SK-N-MC (cell line): ENCODE results near the gene NACC2.
"Not testable (repeated sequence)": the region's sequence is repeated elsewhere in the genome, so short reads cannot be mapped to it uniquely, and the experiment has no call there.

Source experiments
- DNase-seq: peaks from one replicate; pipeline ENCODE4 v3.0.0-alpha.2; 2011; ENCODE audit warnings: low read depth, low spot score
- H3K27ac ChIP-seq: fragments of 200-600 bp; sonication (generic); 2 replicates; pipeline ENCODE4 v1.5.1; 2016; ENCODE audit warnings: mixed run types
- H3K36me3 ChIP-seq: fragments of 200-600 bp; sonication (generic); 2 replicates; pipeline ENCODE4 v1.6.1; 2017; ENCODE audit warnings: antibody characterized with exemption, low read length, mixed read lengths; ENCODE audit not compliant: insufficient read depth
- H3K4me3 ChIP-seq: fragments of 200-600 bp; sonication (generic); 2 replicates; pipeline ENCODE4 v1.5.1; 2016
- H3K9ac ChIP-seq: fragments of 200-600 bp; sonication (generic); 2 replicates; pipeline ENCODE4 v1.8.0; 2017; ENCODE audit warnings: mixed run types, mixed read lengths; ENCODE audit not compliant: insufficient read length
- H3K9me3 ChIP-seq: fragments of 200-600 bp; sonication (generic); 2 replicates; pipeline ENCODE4 v1.6.1; 2017; ENCODE audit warnings: low read depth, mild to moderate bottlenecking, antibody characterized with exemption, low read length, moderate library complexity, mixed read lengths
- EZH2 ChIP-seq: fragments of 200-600 bp; sonication (generic); IDR thresholded peaks from one replicate; pipeline ENCODE4 v1.6.1; 2017; ENCODE audit warnings: antibody characterized with exemption
- FOXP2 ChIP-seq: optimal IDR thresholded peaks from 2 replicates; pipeline ENCODE3; 2011; ENCODE audit warnings: mild to moderate bottlenecking, moderate library complexity; ENCODE audit not compliant: insufficient read depth; ENCODE audit errors: extremely low read length, control extremely low read depth
- POLR2AphosphoS5 ChIP-seq: IDR thresholded peaks from 2 replicates; pipeline ENCODE4 v1.6.1; 2012; ENCODE audit warnings: mild to moderate bottlenecking, low read depth, low read length, borderline replicate concordance

Gene NACC2

DNA sequence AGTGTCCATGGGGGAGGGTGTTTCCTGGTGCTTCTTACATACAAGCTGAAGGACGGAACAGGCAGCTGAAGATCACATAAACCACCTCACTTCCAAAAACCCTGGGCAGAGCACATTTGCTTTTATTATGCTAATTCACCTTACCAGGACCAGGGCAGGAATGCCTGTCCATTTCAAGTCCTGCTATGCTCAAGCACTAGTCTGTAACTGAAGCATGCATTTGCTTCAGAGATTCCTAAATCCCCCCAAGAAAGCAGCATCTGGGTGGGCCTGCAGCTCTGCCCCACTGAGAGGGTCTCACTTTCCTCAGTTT lies 9.4 kb upstream of the NACC2 start:
- DNase-seq, result no peak
- TF ChIP-seq FOXP2 (no peak), POLR2AphosphoS5 (no peak), EZH2 (no peak)
- Histone ChIP-seq H3K27ac (no peak overlapping the region), H3K9me3 (no peaks in the 10 kb centered on the region), H3K36me3 (no peaks in the 10 kb centered on the region), H3K9ac (no peak overlapping the region), H3K4me3 (no peak overlapping the region)

DNA sequence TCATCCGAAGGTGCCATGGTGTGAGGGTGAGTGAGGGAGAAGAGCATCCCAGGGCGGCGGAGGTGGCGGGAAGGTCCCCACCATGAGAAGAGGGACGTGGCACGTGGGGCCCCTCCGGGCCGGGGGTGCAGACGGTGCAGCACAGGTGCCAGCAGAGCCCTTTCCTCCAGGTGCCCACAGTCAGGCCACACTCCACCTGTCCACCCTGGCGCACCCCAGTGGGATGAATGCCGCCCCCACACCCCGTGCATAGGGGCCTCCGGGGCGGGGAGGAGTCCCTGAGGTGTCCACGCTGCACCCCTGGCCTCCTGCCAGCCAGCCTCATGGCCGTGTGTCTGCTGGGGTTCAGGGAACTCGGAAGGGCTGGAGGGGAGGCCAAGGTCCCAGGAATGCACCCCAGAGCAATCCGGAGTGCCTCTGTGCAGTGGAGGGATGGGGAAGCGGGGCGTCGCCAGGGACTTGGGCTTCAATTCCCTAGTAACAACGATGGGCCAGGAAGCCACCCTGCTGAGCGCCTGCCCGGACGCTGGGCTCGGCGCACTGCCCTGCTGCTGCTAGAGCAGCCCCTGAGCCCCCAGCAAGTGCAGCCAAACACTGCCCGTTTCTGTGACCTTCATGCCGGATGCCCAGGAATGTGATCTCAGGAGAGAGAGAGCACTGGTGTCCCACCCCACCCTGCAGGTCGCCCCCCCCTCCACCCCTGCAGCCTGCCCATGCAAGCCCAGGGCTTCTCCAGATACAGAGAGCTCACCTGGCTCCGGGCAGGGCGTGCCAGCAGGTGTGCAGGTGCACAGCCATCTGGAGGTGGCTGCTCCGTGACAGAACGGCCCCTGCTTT lies 8.8 kb upstream of the NACC2 start:
- Histone ChIP-seq H3K9me3 (no peaks in the 10 kb centered on the region), H3K27ac (no peak overlapping the region), H3K9ac (no peak overlapping the region), H3K4me3 (no peak overlapping the region), H3K36me3 (no peaks in the 10 kb centered on the region)
- TF ChIP-seq FOXP2 (no peak), EZH2 (no peak), POLR2AphosphoS5 (no peak)
- DNase-seq, result no peak

DNA sequence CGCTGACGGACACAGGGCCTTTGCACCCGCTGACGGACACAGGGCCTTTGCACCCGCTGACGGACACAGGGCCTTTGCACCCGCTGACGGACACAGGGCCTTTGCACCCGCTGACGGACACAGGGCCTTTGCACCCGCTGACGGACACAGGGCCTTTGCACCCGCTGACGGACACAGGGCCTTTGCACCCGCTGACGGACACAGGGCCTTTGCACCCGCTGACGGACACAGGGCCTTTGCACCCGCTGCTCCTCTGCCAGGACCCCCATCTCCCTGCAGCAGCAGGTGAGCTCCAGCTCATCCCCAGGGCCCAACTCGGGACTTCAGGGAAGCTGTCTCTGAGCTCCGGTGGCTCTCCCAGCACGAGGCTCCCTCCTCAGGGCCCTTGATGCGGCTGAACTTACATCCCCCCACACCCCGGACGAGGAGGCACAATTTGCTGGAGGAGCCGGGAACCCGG lies 6.6 kb upstream of the NACC2 start:
- not testable (repeated sequence) for H3K9me3 ChIP-seq, H3K4me3 ChIP-seq, H3K36me3 ChIP-seq, H3K27ac ChIP-seq, DNase-seq, H3K9ac ChIP-seq

DNA sequence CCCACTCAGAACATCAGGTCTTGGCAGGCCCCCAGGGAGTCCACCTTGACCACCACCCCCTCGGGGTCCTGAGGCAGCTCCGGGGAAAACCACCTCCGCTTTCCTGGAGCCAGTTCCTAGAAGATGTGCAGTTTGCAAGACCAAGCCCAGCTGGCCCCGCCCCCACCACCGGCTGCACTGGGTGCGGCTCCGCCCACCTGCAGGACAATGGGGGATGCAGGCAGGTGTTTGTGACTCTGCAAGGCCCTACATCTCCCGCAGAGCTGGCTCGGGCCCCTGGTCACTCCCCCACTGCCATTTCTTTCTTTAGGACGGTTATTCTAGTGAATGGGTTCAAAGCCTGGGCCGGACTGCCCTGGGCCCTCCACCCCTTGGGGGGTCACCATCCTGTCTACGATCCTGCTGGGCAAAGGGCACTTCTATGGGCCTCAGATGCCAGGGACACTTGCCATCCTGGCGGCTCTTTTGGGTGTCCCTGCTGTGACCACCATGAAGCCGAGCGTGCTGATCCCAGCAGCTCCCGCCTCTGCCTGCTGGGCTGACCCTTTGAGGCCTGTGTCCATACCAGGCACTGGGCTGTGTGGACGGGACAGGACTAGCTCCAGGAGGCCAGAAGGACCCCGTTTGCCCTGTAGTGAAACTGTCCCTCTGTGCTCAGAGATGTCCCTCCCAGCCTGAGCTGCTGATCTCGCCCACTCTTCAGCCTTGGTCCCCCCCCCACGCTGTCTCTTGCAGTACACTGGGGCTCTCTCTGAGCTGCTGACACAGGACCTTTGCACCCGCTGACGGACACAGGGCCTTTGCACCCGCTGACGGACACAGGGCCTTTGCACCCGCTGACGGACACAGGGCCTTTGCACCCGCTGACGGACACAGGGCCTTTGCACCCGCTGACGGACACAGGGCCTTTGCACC lies 5.9 kb upstream of the NACC2 start:
- no peaks in the 10 kb centered on the region for H3K9me3 ChIP-seq
- no peaks in the 10 kb centered on the region for H3K36me3 ChIP-seq
- TF ChIP-seq FOXP2 (no peak), EZH2 (no peak), POLR2AphosphoS5 (no peak)
- no peak overlapping the region for H3K4me3 ChIP-seq
- H3K27ac ChIP-seq, result no peak overlapping the region
- no peak for DNase-seq
- H3K9ac ChIP-seq, result no peak overlapping the region

DNA sequence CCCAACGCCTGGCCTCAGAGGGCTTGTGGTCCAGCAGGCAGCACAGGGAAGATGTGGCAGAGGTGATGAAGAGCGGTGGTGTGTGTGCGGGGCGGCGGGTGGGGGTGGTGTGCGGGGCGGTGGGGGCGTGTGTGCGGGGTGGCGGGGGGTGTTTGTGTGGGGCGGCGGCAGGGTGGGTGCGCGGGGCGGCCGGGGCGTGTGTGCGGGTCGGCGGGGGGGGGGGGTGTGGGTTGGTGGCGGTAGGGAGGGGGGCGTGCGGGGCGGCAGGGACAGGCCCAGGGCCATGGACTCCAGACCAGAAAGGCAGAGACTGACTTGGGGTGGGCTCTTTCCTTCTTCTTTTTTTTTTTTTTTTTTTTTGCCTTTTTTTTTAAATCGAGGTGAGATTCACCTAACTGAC lies 4.5 kb upstream of the NACC2 start:
- no peaks in the 10 kb centered on the region for H3K36me3 ChIP-seq

DNA sequence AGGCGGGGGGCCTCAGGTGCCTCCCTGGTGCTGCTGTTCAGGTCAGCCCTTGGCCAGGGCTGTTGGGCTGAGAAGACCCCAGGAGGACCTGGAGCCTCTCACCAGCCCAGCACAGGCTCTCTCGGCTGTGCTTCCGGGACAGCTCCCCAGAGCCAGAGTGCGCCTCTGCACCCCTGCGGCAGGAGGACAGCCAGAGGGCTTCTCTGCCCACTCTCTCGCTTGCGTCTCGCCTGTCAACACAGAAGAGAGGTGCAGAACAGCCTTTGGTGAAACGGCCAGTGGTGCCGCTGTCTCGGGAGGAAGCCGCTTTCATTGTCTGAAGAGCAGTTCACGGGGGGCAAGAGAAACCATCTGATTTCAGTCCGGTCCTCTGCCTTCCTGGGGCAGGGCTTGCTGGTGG lies 3.8 kb upstream of the NACC2 start:
- DNase-seq, result no peak

More for the DNA sequence above, 4.5 kb upstream of the NACC2 start:
- no peak overlapping the region for H3K27ac ChIP-seq
- H3K4me3 ChIP-seq, result no peak overlapping the region
- no peak overlapping the region for H3K9ac ChIP-seq
- no peaks in the 10 kb centered on the region for H3K9me3 ChIP-seq
- no peak for DNase-seq
- TF ChIP-seq FOXP2 (no peak), EZH2 (no peak), POLR2AphosphoS5 (no peak)

DNA sequence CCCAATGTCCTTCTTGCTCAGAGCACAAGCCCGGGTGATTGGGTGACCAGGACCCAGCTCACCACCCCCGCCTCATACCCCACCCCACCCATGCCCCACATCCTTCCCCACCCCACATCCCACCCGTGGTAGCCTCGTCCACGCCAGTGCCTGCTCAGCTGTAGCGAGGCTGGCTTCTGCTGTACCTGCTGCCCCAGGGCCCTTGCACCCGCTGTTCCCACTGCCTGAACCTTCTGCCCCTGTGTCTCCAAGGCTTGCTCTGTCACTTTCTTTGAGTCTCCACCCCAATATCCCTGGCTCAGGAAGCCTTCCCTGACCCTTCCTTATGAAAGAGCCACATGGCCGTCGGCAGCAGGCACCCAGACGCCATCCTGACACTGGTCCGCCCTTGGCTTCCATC lies 3.1 kb upstream of the NACC2 start:
- Histone ChIP-seq H3K4me3 (no peak overlapping the region), H3K27ac (no peak overlapping the region), H3K36me3 (no peaks in the 10 kb centered on the region), H3K9me3 (no peaks in the 10 kb centered on the region), H3K9ac (no peak overlapping the region)
- TF ChIP-seq POLR2AphosphoS5 (no peak), EZH2 (no peak), FOXP2 (no peak)
- no peak for DNase-seq

More for the DNA sequence above, 3.8 kb upstream of the NACC2 start:
- no peak for TF ChIP-seq EZH2
- Histone ChIP-seq H3K4me3 (no peak overlapping the region), H3K9me3 (no peaks in the 10 kb centered on the region), H3K9ac (no peak overlapping the region), H3K27ac (0 out of 2 replicates have a peak overlapping the region, but pooled peaks have one; percentile 16), H3K36me3 (no peaks in the 10 kb centered on the region)

DNA sequence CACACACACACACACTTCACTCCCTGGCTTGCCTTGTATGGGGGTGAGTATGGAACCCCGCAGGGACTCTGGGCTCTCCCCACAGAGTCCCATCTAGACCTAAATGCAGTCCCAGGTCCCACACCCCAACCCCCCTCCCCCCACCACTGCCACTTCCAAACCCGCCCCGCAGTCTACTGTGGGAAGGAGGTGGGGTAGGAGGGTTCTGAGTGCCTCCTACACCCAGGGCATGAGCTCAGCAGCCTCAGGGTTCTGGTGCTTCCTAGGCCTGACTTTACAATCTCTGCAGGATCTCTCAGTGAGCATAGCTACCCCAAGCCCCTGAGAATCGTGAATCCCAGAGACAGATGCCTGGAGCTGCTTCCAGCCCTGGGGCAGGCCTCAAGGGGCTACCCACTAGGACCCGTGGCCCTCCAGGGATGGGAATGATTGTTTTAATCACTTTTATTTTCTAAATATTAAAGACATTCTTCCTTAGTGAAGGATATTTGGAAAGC lies 1.5 kb upstream of the NACC2 start:
- Histone ChIP-seq H3K9ac (no peak overlapping the region), H3K27ac (peak overlapping the region; percentile 78), H3K36me3 (peaks cover 7% of the 10 kb centered on the region; the same call in 1 of the 2 replicates), H3K4me3 (no peak overlapping the region; the same call in 1 of the 2 replicates), H3K9me3 (no peaks in the 10 kb centered on the region)
- TF ChIP-seq FOXP2 (no peak), POLR2AphosphoS5 (no peak), EZH2 (no peak)
- no peak for DNase-seq
